CMK (cell line): ENCODE measurements around the gene MAGI2.

Experiments
- DNase-seq: peaks from one replicate; pipeline ENCODE4 v3.0.0-alpha.2; 2010; ENCODE audit warnings: low read depth

The MAGI2 gene

DNA sequence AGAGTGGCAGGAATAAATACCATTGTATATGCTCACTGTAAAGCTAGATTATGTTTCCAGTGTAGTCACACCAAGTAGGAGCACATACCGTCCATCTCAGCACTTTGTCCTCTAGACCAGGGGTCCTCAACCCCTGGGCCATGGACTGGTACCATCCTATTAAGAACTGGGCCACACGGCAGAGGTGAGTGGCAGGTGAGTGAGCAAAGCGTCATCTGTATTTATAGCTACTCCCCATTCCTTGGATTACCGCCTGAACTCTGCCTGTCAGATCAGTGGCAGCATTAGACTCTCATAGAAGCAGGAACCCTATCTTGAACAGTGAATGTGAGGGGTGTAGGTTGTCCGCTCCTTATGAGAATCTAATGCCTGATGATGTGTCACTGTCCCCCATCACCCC is 735.3 kb downstream of the MAGI2 start:
- DNase-seq = no peak

DNA sequence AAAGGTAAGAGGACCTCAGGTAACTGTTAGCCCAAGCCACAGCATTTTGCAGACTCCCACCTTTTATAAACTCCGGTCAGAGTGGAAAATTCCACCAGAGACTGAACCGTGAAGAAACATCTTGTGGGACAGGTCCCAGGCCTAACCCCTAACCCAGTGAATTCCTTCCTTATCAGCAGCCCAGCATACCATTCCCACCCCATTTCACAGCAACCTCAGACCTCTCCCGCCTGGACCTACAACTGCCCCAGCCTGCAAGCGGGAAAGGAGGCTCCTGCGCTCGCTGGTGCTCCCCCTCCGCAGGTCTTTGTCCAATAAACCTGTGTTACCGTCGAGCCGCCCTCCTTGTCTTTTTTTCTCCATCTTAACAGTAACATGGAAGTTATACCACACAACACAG is 736.6 kb downstream of the MAGI2 start:
- DNase-seq = no peak

DNA sequence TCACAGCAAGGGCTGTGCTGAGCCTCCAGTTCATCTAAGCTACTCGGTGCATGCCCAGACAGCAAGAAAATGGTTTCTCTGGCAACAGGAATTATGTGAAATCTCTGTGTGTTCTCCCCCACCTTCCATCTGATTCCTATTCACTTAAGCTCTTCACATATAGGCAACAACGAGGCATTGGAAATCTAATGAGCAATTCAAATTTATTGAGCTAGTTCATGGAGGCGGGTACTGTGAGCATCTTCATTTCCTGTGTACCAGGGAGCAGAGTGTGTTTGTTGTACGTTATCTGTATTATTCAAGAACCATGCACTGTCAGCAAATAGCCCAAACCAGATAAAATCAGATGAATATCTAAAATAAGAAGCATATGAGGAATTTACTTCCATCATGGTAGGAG is 739.1 kb downstream of the MAGI2 start:
- no peak for DNase-seq

DNA sequence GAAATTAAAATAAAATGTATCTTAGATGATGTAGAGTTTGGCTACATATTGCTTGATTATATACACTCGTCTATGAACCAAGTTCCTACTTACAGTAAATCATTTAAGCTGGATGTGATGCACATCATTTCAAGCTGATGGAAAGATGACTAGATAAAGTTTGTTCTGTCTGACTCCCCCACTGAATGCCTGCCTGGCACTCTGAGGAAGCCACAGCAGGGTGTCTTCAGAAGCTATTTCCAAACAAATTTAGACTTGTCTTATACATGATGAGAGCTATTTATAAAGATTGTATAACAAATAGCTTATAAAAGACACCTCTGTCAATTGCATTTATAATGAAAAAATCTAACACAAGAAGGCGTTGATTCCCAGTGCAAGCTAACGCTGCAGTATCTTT is 741.4 kb downstream of the MAGI2 start:
- no peak for DNase-seq

DNA sequence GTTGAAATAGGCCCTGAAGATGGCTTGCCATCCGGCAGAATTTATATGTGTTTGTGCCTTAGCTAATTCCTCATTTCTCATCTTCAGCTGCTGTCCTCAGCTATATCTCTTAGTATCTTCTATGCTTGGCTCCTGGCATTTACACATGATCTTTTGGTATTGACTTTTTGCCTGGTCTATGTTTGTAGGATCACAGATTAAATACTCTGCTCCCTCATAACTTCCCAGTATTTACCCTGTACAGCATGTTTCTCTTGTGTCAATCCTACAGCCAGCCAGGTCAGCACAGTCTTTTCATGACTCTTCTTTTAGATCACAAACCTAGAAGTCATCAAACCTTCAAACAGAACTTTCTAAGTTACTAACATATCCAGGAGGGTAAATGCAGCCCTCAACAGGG is 743.8 kb downstream of the MAGI2 start:
- no peak for DNase-seq

DNA sequence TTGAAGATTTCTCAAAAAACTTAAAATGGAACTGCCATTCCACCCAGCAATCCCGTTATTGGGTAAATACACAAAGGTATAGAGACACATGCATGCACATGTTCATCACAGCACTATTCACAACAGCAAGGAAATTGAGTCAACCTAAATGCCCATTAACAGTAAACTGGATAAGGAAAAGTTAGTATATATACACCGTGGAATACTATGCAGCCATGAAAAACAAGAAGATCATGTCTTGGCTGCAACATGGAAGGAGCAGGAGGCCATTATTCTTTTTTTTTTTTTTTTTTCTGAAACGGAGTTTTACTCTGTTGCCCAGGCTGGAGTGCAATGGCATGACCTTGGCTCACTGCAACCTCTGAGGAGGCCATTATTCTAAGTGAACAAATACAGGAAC is 749.0 kb downstream of the MAGI2 start:
- no peak for DNase-seq

DNA sequence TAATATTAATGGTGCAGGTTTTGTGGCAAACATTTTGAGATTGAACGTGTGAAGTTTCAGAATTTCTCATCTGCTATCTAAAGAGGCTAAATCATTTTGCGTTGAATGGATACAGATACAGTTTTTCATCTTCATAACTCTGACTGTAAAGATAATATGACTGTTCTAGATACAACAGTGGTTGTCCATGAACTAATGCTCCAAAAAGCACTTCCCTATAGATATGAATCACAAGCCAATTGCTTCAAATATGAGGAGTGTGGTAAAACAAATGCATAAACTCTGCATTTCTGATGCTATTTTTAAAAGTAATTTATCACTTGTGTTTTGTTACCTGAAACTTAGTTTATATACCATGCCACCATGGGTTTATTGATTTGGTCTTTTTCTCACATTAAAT is 750.1 kb downstream of the MAGI2 start:
- DNase-seq = no peak

DNA sequence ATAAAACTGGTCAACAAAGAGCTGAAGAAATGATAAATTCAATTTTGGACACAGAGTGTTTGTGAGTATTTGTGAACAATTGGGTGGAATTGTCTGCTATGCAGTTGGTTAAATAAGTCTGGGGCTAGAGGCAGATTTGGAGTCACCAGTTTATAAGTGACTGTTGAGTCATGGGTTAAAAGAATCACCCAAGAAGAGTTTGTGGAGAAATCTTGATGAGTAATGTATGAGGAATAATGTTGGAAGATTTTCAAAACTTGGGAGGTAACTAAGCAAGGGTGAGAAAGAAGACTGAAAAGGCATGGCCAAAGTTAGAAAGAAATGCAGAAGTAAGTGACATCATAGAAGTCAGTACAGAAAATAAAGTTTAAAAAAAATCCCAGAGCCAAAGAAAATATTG is 750.7 kb downstream of the MAGI2 start:
- no peak for DNase-seq

DNA sequence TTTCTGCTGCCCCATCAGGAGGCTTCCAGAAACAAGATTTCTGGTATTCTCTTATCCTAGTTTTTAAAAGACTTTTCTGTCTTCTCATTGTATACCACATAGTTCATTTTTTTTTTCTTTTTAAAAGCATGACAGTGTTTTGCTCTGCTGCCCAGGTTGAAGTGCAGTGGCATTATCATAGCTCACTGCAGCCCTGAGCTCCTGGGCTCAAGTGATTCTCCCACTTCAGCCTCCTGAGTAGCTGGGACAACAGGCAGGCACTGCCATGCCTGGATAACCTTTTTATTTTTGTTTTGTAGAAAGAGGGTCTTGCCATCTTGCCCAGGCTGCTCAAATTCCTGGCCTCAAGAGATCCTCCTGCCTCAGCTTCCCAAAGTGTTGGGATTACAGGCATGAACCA is 757.6 kb downstream of the MAGI2 start:
- DNase-seq = no peak

DNA sequence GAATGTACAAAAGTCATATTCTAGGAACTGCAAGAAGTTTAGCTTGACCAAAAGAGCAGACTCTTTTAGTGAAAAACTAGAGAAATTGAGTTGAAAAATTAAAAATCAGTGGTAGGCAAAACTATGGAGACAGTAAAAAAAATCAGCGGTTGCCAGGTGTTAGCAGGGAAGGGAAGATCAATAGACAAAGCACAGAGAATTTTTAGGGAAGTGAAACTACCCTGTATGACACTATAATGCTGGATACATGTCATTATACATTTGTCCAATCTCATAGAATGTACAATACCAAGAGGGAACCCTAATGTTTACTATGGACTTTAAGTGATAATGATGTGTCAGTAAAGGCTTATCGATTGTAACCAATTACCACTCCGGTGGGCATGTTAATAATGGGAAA is 761.9 kb downstream of the MAGI2 start:
- no peak for DNase-seq

DNA sequence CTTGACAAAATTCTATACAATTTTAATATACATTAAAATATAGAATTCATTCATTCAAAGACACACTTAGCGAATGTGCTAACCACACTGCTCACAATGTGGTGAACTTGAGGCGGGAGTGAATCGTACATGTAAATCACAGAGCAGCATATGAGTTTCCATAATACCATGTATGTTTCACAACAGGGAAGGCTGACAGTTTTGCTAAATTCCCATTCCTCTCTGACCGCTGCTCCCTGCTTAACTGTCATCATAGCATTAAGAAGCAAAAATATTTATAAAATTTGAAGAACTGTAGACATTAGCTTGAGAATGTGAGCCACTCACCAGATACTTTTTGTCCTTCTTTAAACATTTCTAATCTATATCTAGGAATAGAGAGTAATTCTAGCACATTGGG is 763.3 kb downstream of the MAGI2 start:
- DNase-seq = no peak

DNA sequence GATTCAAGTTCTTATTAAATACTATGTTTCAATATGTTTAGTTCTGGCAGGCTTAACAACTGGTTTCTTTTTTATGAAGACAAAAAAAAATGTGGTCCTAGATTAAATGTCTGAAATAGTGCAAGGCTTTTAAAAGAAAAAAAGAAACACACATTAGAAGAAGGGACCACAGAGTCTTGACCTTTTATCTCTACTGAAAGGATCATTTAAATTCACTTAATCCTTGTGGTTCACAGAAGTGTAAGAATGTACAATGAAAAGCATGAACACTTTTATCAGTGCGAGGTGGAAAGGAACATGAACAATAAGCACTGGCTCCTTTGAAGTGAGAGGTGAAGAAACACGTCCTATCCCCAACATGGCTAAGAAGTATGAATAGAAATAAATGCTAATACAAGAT is 765.1 kb downstream of the MAGI2 start:
- no peak for DNase-seq

DNA sequence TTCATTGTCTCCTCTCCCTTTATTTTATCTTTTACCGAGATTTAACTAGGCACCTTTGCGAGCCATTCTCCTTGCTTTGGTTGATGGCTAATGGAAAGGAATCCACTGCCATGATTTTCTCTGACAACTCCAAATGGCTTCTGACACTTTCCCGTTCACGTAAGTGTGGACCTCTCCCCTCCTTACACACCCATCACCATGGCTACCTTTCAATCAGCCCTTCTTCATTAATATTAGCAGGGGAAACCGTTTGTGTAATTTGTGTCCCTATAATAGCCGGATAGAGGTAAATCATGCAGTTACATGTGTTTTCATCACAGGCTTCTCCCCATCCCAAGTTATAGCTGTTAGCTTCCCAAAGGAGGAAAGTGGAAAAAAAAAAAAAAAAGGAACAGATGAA is 767.3 kb downstream of the MAGI2 start:
- DNase-seq = no peak

DNA sequence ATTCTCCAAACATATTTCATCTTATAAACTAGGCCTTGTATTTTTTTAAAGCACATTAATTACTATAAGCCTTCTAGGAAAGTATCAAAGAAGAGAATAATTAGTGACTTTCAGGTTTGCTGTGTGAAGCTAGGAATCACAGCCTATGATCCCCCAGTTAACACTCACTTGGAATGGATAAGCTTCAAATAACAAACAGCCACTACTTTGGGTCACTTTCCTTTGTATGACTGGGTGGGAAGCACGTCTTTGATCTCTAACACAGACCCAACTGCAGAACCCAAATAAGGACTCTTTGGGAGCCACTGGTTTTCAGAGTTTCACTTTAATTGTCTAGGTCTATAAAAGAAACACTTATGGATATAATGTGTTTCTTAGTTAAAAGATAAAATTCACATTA is 769.3 kb downstream of the MAGI2 start:
- no peak for DNase-seq

DNA sequence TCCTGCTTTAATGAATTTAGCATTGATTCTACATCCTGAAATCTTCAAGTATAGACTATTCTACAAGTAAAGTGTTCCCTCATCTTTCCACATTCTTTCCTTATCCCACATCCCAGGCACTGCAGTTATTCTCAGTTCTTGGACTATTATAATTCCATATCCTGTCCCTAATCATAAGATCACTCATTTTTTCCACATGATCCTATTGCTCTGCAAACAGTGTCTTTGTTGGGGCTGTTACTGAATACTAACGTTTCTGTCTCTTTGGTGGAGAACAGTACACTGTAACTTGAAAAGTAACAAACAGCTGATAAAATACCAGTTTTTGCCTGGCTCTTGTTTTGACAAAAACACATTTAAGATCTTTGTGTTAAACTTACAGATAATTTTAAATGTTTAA is 769.9 kb downstream of the MAGI2 start:
- DNase-seq = no peak

DNA sequence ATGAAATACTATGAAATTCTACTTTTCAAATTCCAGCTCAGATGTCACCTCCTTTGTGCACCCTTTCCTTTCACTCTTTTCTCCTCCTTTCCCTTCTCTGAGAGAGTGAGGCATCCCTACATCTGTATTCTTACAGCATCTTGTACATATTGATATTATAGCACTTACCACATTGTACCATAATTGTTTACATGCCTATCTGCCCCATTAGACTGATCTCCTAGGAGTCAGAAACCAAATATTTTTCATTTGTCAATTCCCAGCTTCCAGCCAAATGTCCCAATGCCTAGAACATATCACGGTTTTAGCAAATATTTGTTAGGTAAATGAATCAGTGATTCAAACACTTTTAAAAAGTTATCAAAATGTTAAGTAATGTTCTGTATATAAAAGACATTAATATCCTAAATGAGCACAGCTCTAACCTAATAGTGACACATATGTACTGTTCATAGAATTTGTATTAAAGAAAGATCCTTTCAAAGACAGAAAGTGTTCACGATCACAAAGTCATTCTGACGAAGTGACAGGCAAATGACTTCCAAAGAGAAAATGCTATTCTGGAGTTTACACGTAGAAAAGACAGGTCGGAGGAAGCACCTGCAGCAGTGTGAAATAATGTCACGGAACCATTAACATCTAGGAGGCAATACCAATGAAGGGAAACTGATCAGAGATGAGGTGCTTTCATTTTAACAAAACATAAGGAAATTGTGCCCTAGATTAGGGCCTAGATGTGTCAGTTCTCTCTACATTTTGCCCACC is 774.2 kb downstream of the MAGI2 start:
- DNase-seq = no peak

DNA sequence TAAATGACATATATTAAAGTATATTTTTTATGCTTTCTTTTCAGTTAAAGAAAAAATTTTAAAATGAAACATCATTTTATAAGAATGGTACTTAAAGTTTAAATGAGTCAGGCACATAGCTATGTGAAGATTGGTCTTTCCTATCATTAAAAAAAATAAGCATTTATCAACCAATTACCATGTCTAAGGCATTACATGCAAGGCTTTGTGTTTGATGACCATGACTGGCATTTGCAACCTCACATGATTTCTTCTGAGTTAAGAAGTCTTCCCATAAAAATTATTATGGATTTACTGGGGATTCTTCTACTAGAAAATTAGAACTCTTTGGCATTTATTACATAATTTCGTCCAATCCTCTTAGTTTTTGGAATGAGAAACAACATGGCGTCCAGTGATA is 776.1 kb downstream of the MAGI2 start:
- no peak for DNase-seq

DNA sequence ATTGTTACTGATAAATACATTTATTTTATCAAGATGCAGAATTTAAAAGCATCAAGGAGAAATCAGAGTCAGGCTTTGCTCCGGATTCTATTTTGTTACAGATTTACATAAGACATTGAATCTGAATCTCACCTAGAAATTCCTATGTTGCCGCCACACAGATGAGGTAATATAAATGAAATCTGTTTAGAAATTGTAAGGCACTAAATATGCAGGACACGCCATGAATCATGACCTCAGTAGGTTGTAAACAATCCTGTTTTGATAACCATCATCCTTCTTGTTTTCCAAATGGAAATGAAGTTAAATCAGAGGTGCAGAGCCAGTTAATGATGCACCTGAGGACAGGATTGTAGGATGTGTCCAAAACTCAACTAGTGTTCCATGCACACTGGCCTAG is 778.0 kb downstream of the MAGI2 start:
- no peak for DNase-seq

DNA sequence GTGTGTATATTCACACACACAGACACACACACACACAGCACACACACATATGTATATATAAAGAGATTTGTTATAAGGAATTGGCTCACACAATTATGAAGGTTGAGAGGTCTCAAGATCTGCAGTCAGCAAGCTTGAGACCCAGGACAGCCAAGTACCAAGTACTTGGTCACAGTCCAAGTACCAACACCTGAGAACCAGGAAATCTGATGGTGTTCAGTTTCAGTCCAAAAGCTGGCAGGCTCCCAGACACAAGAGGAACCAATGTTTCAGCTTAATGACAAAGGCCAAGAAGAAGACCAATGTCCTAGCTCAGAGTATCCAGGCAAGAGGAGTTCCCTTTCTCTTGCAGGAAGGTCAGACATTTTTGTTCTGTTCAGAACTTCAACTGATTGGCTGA is 780.2 kb downstream of the MAGI2 start:
- DNase-seq = no peak

DNA sequence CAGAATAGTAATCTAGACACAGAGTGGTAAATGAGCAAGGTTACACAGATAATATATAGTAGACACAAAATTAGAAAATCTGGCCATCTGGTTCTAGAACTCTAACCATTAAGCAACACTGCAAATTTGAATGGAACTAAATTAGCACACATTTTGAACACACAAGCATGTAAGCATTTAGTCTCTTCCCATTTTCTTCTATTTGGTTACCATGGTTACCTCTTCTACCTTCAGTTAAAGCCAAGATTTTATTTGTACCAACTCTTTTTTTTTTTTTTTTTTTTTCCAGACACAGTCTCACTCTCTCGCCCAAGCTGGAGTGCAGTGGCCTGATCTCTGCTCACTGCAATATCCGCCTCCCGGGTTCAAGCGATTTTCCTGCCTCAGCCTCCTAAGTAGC is 790.5 kb downstream of the MAGI2 start:
- no peak for DNase-seq

DNA sequence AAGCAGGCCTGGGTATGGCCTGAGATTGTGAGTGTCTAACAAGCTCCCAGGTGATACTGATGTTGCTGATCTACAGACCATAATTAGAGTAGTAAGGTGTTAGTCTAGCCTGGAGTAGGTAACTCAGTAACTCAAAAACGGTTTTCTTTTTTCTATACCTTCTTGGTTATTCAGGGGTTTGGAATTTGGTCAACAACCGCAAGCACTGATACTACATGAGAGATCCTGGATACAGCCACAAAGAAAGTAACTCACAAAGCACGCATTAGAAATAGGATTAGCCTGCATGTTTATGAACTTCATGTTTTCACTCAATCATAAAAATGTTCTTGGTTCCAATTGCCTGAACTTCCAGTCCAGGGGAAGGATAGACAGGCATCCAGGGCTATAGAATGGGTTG is 803.5 kb downstream of the MAGI2 start:
- no peak for DNase-seq

DNA sequence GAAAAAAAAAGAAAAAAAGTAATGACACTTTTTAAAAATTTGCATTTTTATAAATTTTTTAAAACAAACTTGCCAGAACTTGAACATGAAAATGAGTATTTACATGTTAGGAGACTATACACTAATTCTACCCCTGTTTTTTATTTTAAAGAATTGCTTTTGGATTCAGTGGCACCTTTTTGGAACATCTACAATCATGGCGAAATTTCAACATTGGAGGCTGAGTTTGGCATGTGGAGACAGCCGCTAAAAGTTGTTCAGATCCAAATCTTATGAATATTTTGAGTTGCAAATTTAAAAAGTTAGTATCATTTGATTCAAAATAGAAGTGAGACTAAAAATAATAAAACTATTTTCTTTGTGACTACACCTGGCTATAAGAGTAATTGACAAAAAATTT is 804.2 kb downstream of the MAGI2 start:
- no peak for DNase-seq

DNA sequence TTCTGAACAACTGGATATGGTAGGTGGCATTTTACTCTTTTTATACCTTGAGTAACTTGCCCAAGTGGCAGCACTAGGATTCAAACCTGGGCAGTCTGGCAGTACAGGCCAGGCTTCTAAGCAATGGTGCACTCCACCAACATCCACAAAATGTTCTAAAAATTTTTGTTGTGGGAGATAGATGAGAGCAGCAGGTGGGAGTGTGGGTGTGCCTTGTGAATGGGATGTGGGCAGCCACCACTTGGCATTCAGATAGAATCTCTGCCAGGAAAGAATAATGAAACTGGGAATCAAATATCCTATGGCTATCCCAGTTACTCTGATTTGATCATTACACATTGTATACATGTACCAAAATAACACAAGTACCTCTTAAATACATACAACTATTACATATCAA is 810.7 kb downstream of the MAGI2 start:
- no peak for DNase-seq

DNA sequence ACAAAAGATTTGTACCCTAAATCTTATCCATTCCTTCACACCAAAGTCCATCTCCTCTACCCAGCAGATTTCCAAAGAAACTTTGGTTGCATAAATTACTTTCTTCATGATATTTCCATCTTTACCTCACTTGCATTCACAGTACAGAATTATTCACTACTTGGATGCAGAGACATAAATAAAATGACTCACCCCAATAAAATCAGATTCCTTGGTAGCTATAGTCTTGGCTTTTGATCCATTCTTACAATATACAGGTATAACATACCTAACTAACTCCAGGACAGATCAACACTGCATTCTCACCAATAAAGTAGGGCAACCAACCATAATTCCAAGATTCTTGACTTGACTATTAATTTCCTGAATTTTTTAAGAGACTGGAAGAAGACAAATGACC is 815.1 kb downstream of the MAGI2 start:
- DNase-seq = no peak

DNA sequence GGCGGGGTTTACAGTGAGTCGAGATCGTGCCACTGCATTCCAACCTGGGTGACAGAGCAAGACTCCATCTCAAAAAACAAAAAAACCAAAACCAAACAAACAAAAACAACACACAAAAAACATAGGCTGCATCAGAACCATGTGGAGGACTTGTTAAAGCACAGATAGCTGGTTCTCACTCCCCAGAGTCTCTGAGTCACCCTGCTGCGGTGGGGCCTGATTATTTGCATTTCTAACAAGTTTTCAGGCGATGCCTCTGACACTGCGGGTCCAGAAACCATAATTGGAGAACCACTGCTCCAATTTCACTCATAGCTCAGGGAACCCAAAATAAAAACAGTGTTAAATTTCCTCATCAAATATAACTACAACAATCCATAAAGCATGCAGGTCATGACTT is 816.7 kb downstream of the MAGI2 start:
- no peak for DNase-seq
